Pancreas (tissue), 10 donors: ENCODE measurements around the gene SEC22C. TPM values are rescaled to one million over a fixed set of nuclear protein-coding genes. Genes with fewer than 3 reads are reported as not detected.
A peak's percentile ranks its signal among the peaks of the same experiment; 100 is the strongest.

Experiments used
- ATAC-seq, 4 donors: fragments of 200-7000 bp; cut with Tn5 transposase; one replicate each; pipeline versions ENCODE4 v1.8.0 to v1.9.1; 2020; ENCODE audit warnings: mild to moderate bottlenecking in 4 of 4, moderate library complexity in 4 of 4
- DNase-seq, 6 donors: peaks; one replicate each; pipeline ENCODE4 v3.0.0-alpha.2; 2020
- FAIRE-seq: peaks from 2 replicates; lab custom pipeline; 2012; peaks lifted over from hg19 to GRCh38; lab: Jason Lieb, UNC
- H3K27ac ChIP-seq, 4 donors: fragments of 200-600 bp; sonication (generic); 1 replicate in 3 of 4; 2 replicates in 1 of 4; pipeline versions ENCODE4 v1.5.0 to v1.8.0; 2020
- H3K27me3 ChIP-seq, 4 donors: fragments of 200-600 bp; one replicate each; pipeline ENCODE4 v1.8.0; 2021
- H3K36me3 ChIP-seq, 3 donors: fragments of 200-600 bp; sonication (generic) in 1 of 3; one replicate each; pipeline versions ENCODE4 v1.5.0 to v1.8.0; 2020 to 2021
- H3K4me1 ChIP-seq, 3 donors: fragments of 200-600 bp; one replicate each; pipeline ENCODE4 v1.8.0; 2021
- H3K4me3 ChIP-seq, 4 donors: fragments of 200-600 bp; sonication (generic) in 2 of 4; one replicate each; pipeline versions ENCODE4 v1.5.0 to v1.8.0; 2020 to 2021
- H3K9me3 ChIP-seq, 4 donors: fragments of 200-600 bp; one replicate each; pipeline ENCODE4 v1.8.0; 2021
- CTCF ChIP-seq, 4 donors: fragments of 200-600 bp; sonication (generic) in 3 of 4; IDR thresholded peaks; one replicate each; pipeline versions ENCODE4 v1.5.0 to v1.8.0; 2021; ENCODE audit warnings: antibody characterized with exemption in 4 of 4
- WGBS, 2 donors: extraction: QIAGEN DNeasy Blood & Tissue Kit; methylation state at CpG; one replicate each; pipeline ENCODE4 v1.1.7; 2013; 5-methylcytosine and 5-hydroxymethylcytosine counted together
- intact Hi-C, 3 donors: fragments of 100-400 bp; cut with DNase I; formaldehyde crosslinking; loops; one replicate each; pipeline versions ENCODE4 v1.11.1 to v1.14.2; 2022
- polyA plus RNA-seq, 2 donors: library from polyadenylated mRNA; stranded (reverse); fragments of 200-250 nt; gene quantifications; one replicate each; pipeline ENCODE4 v1.2.3, GENCODE V29; 2013
- total RNA-seq, 6 donors: library from RNA; stranded (reverse); fragmentation: NEBNext Ultra II Directional in 4 of 6; extraction: Animal tissue kit (Norgen Biotek cat#: 25700) in 4 of 6; gene quantifications; one replicate each; pipeline versions ENCODE4 v1.2.1 to v1.2.4, GENCODE V29; 2021 to 2023
- donor health status: healthy with polysubstance abuse.
- donor health status: DM: no; HTN: no; CAD: no; lungs with moderate emphysema.
- donor health status: DM: no; HTN: no; CAD: no.
- donor health status: control.
- donor health status: control.
- donor health status: Bipolar disorder and iron deficiency.
- donor health status: DM: yes; HTN: yes; CAD: no.
- donor health status: DM: no; HTN: no; CAD: no.
- donor health status: DM: no; HTN: no; CAD: no.
- donor health status: DM: yes; HTN: yes; CAD: no.

SEC22C gene
- total and polyA plus RNA-seq, 8 donors, result 12.0 to 26.1 (median 21.7) TPM

GRCh38 chr3:42610976-42611375, 29.2 kb upstream of the SEC22C start:
- Histone ChIP-seq H3K9me3 (no peaks in the 10 kb centered on the region), H3K36me3 (no peaks in the 10 kb centered on the region), H3K4me3 (no peak overlapping the region), H3K4me1 (peaks cover 14 to 26% (median 26%) of the 10 kb centered on the region in 3 donors), H3K27ac (peak overlapping the region in 1 of 4 donors; percentile 29), H3K27me3 (no peaks in the 10 kb centered on the region)
- ATAC-seq (no peak), FAIRE-seq (no peak), DNase-seq (no peak)
- WGBS, 2 donors, result 95 to 98% methylated on average over 1 of the region's 1 CpG
- intact Hi-C loops, result no loop called here
- no peak for TF ChIP-seq CTCF (IDR thresholded peaks at IDR 0.05)

- intact Hi-C loops, result no loop called here
- ATAC-seq (no peak), DNase-seq (no peak), FAIRE-seq (no peak)
- H3K27ac ChIP-seq, result no peak overlapping the region
- H3K27me3 ChIP-seq, result no peaks in the 10 kb centered on the region
- H3K4me3 ChIP-seq, result no peak overlapping the region
- peaks cover 21 to 23% (median 22%) of the 10 kb centered on the region in 3 donors for H3K4me1 ChIP-seq
- no peaks in the 10 kb centered on the region for H3K36me3 ChIP-seq
- WGBS, 2 donors, result 78 to 84% methylated on average over 5 of the region's 5 CpGs
- no peak for TF ChIP-seq CTCF (IDR thresholded peaks at IDR 0.05)
- H3K9me3 ChIP-seq, result no peaks in the 10 kb centered on the region
These were observed 26.8 kb upstream of the SEC22C start for GRCh38 chr3:42608581-42608980.

GRCh38 chr3:42605546-42606173, 23.9 kb upstream of the SEC22C start:
- Histone ChIP-seq H3K27me3 (no peaks in the 10 kb centered on the region), H3K4me1 (peaks cover 8 to 30% (median 11%) of the 10 kb centered on the region in 3 donors), H3K9me3 (no peaks in the 10 kb centered on the region), H3K27ac (peak overlapping the region; percentile 22 to 48 (median 40)), H3K4me3 (no peak overlapping the region), H3K36me3 (no peaks in the 10 kb centered on the region)
- TF ChIP-seq CTCF (IDR thresholded peaks at IDR 0.05), result no peak
- 35 to 43% methylated on average over 5 of the region's 5 CpGs for WGBS, 2 donors
- DNase-seq, result peak in 3 of 6 donors; percentile 41 to 61 (median 50)
- ATAC-seq, result peak; percentile 79 to 87 (median 82)
- FAIRE-seq, result no peak
- intact Hi-C loops, result no loop called here

- Histone ChIP-seq H3K4me1 (peaks cover 8 to 30% (median 11%) of the 10 kb centered on the region in 3 donors), H3K9me3 (no peaks in the 10 kb centered on the region), H3K4me3 (no peak overlapping the region), H3K36me3 (no peaks in the 10 kb centered on the region), H3K27me3 (no peaks in the 10 kb centered on the region), H3K27ac (no peak overlapping the region)
- no peak for FAIRE-seq
- no peak for DNase-seq
- TF ChIP-seq CTCF (IDR thresholded peaks at IDR 0.05), result no peak
- intact Hi-C loops, result no loop called here
- WGBS, 2 donors, result 95 to 96% methylated on average over 1 of the region's 1 CpG
- ATAC-seq, result no peak
These were observed 21.2 kb upstream of the SEC22C start for GRCh38 chr3:42602961-42603360.

GRCh38 chr3:42601896-42602581, 20.3 kb upstream of the SEC22C start:
- ATAC-seq (no peak), DNase-seq (no peak), FAIRE-seq (no peak)
- H3K27me3 ChIP-seq, result no peaks in the 10 kb centered on the region
- H3K9me3 ChIP-seq, result no peaks in the 10 kb centered on the region
- H3K36me3 ChIP-seq, result no peaks in the 10 kb centered on the region
- TF ChIP-seq CTCF (IDR thresholded peaks at IDR 0.05), result no peak
- peak overlapping the region in 3 of 4 donors; percentile 81 to 97 (median 90) for H3K4me3 ChIP-seq
- no peak overlapping the region for H3K27ac ChIP-seq
- H3K4me1 ChIP-seq, result peaks cover 8 to 30% (median 11%) of the 10 kb centered on the region in 3 donors
- intact Hi-C loops, result no loop called here
- 33 to 43% methylated on average over 9 of the region's 9 CpGs for WGBS, 2 donors
